ENCODE measurements around the gene HYAL3. TPM values are rescaled to one million over a fixed set of nuclear protein-coding genes. Genes with fewer than 3 reads are reported as not detected.

HYAL3 gene
- total RNA-seq, 1 experiment from 2014 or later, result 11.6 TPM

Other genes starting within 250 kb of the HYAL3 start
- 54.7 and 65.5 TPM in 2 replicates for gene RBM5, start 210.5 kb downstream of the HYAL3 start, total RNA-seq (2014; rRNA removed; shearing (Covaris generic))
- 45.7 and 48.6 TPM in 2 replicates for gene SEMA3F, start 144.1 kb downstream of the HYAL3 start, total RNA-seq (2014; rRNA removed; shearing (Covaris generic))
- gene GNAT1, start 107.8 kb downstream of the HYAL3 start, total RNA-seq (2014; rRNA removed; shearing (Covaris generic)), result not detected in 2 replicates
- gene SLC38A3, start 94.1 kb downstream of the HYAL3 start, total RNA-seq (2014; rRNA removed; shearing (Covaris generic)), result 2.2 TPM in 1 of 2 replicates, not detected in the other
- gene GNAI2, start 63.2 kb downstream of the HYAL3 start, total RNA-seq (2014; rRNA removed; shearing (Covaris generic)), result 304 and 403 TPM in 2 replicates
- 4.0 and 5.0 TPM in 2 replicates for gene SEMA3B, start 30.3 kb downstream of the HYAL3 start, total RNA-seq (2014; rRNA removed; shearing (Covaris generic))
- gene LSMEM2, start 20.3 kb downstream of the HYAL3 start, total RNA-seq (2014; rRNA removed; shearing (Covaris generic)), result not detected in 2 replicates
- gene IFRD2, start 7.0 kb downstream of the HYAL3 start, total RNA-seq (2014; rRNA removed; shearing (Covaris generic)), result 168 and 172 TPM in 2 replicates
- gene NAA80, start within 50 bp of the HYAL3 start, total RNA-seq (2014; rRNA removed; shearing (Covaris generic)), result 13.1 and 23.5 TPM in 2 replicates
- gene HYAL1, start 4.2 kb upstream of the HYAL3 start, total RNA-seq (2014; rRNA removed; shearing (Covaris generic)), result 0.40 and 0.43 TPM in 2 replicates
- 91.6 and 97.5 TPM in 2 replicates for gene HYAL2, start 23.3 kb upstream of the HYAL3 start, total RNA-seq (2014; rRNA removed; shearing (Covaris generic))
- 40.6 and 53.3 TPM in 2 replicates for gene TUSC2, start 28.8 kb upstream of the HYAL3 start, total RNA-seq (2014; rRNA removed; shearing (Covaris generic))
- 12.5 and 15.0 TPM in 2 replicates for gene RASSF1, start 41.4 kb upstream of the HYAL3 start, total RNA-seq (2014; rRNA removed; shearing (Covaris generic))
- 1.4 and 2.8 TPM in 2 replicates for gene ZMYND10, start 46.3 kb upstream of the HYAL3 start, total RNA-seq (2014; rRNA removed; shearing (Covaris generic))
- gene NPRL2, start 51.4 kb upstream of the HYAL3 start, total RNA-seq (2014; rRNA removed; shearing (Covaris generic)), result 47.5 and 57.4 TPM in 2 replicates
- 63.2 and 69.0 TPM in 2 replicates for gene CYB561D2, start 51.5 kb upstream of the HYAL3 start, total RNA-seq (2014; rRNA removed; shearing (Covaris generic))
- 75.7 and 90.1 TPM in 2 replicates for gene TMEM115, start 60.1 kb upstream of the HYAL3 start, total RNA-seq (2014; rRNA removed; shearing (Covaris generic))
- gene CACNA2D2, start 204.2 kb upstream of the HYAL3 start, total RNA-seq (2014; rRNA removed; shearing (Covaris generic)), result 0.56 TPM in 1 of 2 replicates, not detected in the other

Data from HT1080 (cell line).